HFF-Myc (cell line): ENCODE measurements around the gene TBX4.

Source experiments
- DNase-seq: peaks from one replicate; pipeline ENCODE4 v3.0.0-alpha.2; 2011; ENCODE audit warnings: low read depth; ENCODE audit errors: extremely low read depth
- H3K4me3 ChIP-seq: replicated peaks from 2 replicates; pipeline ENCODE4 v1.5.1; 2011; ENCODE audit warnings: low read depth, mild to moderate bottlenecking, control low read depth, low read length
- TF ChIP-seq, protein P1 (sequence below): IDR thresholded peaks from 2 replicates; pipeline ENCODE4 v1.5.1; 2012; ENCODE audit warnings: mild to moderate bottlenecking, low read depth, low read length, control low read depth; ENCODE audit errors: missing control alignments

Gene TBX4

DNA sequence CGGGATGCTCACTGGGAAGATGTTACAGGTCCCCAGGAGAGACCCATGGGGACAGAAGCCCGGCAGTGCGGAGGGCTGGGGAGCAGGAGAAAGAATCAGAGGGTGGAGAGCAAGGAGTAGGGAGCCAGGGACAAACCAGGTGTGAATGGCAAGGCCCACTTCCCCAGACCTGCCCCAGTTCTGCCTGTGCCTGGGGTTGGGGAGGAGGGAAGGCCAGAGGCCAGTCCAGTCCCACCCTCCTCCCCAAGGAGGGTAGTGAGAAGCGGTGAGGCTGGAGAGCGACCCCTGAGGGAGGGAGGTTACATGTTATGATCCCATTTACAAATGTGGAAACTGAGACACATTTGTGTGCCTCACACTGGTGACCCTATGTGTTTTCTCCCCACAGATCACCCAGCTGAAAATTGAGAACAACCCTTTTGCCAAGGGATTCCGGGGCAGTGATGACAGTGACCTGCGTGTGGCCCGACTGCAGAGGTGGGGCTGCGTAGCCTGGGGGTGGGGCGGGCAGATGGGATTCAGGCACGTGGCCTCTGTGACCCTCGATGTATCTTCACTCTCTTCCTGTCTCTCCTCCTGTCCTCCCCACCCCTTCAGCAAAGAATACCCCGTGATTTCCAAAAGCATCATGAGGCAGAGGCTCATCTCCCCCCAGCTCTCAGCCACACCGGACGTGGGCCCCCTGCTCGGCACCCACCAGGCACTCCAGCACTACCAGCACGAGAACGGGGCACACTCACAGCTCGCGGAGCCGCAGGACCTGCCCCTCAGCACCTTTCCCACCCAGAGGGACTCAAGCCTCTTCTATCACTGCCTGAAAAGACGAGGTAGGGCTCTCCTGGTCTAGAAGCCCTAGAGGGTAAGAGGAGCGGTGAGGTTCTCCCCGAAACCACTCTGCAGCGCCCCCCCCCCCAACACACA, 27.5 kb downstream of the TBX4 start:
- no peak for DNase-seq
- no peak overlapping the region for H3K4me3 ChIP-seq
- TF ChIP-seq, protein P1, sequence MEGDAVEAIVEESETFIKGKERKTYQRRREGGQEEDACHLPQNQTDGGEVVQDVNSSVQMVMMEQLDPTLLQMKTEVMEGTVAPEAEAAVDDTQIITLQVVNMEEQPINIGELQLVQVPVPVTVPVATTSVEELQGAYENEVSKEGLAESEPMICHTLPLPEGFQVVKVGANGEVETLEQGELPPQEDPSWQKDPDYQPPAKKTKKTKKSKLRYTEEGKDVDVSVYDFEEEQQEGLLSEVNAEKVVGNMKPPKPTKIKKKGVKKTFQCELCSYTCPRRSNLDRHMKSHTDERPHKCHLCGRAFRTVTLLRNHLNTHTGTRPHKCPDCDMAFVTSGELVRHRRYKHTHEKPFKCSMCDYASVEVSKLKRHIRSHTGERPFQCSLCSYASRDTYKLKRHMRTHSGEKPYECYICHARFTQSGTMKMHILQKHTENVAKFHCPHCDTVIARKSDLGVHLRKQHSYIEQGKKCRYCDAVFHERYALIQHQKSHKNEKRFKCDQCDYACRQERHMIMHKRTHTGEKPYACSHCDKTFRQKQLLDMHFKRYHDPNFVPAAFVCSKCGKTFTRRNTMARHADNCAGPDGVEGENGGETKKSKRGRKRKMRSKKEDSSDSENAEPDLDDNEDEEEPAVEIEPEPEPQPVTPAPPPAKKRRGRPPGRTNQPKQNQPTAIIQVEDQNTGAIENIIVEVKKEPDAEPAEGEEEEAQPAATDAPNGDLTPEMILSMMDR = no peak

DNA sequence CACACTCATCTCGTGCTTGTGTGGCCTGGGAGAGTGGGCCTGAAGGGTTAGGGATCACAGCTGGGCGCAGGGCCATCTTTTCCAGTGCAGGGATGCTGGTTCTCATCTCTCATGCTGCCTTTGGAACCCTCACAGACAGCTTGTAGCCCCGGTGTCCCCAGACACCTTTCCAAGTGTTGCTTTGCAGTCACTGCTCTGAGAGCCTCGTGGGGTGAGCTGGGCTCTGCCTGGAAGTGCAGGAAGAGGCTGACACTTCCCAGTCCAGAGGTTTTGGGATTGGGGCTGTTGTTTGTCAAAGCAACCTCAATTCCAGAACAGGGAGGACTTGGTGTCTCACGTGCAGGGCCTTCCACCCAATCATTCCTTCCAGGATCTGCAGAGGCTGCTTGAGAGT, 28.2 kb downstream of the TBX4 start:
- TF ChIP-seq, protein P1 = no peak
- DNase-seq = no peak
- H3K4me3 ChIP-seq = no peak overlapping the region

- no peak for DNase-seq
- H3K4me3 ChIP-seq = no peak overlapping the region
- TF ChIP-seq, protein P1 = no peak
Measured at GRCh38 chr17:61481421-61481820, 29.2 kb downstream of the TBX4 start.

DNA sequence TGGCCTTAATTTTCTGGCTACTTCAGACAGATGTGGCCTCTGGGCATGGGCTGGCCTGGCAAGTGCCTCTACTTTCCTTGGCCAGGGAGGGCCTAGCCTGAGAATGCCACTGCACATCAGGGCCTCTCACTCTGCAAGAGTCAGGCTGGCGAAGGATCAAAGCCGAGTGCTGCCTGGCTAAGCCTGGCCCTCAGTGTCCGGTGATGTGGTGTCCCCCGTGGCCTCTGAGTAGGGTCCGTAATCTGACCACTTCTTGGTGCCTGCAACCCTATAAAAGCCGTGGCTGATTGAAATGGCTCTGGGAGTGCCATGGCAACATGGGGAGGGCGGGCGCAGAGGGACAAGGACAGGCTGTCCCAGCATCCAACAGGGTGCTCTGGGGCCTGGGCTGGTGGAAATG, 30.2 kb downstream of the TBX4 start:
- no peak for DNase-seq
- no peak overlapping the region for H3K4me3 ChIP-seq
- TF ChIP-seq, protein P1 = no peak

DNA sequence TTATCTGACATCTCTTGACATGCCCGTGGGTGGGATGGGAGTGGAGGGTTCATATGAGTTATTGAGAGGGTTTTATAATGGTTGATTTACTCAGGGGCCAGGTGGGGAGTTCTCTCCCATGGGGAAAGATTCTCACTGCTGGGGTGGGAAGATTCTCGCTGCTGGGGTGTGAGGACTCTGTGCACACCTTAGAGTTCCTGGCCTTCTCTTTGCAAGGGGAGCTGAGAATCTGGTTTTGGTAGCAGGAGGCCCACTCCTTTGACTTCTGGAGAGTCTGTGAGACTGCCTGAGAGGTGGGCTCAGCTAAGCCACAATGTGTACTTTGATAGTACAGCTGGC, 31.5 kb downstream of the TBX4 start:
- no peak overlapping the region for H3K4me3 ChIP-seq
- DNase-seq = no peak
- TF ChIP-seq, protein P1 = no peak

GRCh38 chr17:61484174-61484573, 32.0 kb downstream of the TBX4 start:
- DNase-seq = no peak
- TF ChIP-seq, protein P1 = no peak
- H3K4me3 ChIP-seq = no peak overlapping the region
